GM18508 (cell line): Measurements from ENCODE around the gene CPT2.

Experiments used
- ATAC-seq: cut with Tn5 transposase; IDR thresholded peaks from one replicate; pipeline ENCODE4 v1.9.1; 2021; ENCODE audit warnings: moderate number of reproducible peaks; ENCODE audit not compliant: insufficient read depth, unreplicated experiment

CPT2 gene

GRCh38 chr1:53196485-53197290 lies at the start of gene CPT2:
CPT2 (plus strand) TSS chr1:53196824; CDS start chr1:53196944, 120 bp downstream.
- ATAC-seq, result peak; percentile 66

DNA sequence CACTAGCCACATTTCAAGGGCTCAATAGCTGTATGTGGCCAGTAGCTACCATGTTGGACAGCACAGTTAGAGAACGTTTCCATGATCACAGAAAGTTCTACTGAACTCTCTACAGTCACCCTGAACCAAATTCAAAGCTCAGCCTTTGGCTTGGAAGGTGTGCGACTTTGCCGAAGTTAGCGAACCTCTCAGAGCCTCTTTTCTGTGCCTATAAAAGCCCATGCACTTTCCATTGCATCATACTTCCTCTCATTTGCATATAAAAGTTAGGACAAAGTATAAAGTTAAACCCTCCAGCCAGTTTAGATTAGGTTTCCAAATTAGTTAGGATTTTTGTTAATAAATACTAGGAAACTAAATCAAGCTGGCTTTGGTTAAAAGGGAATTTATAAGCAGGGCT lies 49.5 kb upstream of the CPT2 start:
- ATAC-seq, result no peak

DNA sequence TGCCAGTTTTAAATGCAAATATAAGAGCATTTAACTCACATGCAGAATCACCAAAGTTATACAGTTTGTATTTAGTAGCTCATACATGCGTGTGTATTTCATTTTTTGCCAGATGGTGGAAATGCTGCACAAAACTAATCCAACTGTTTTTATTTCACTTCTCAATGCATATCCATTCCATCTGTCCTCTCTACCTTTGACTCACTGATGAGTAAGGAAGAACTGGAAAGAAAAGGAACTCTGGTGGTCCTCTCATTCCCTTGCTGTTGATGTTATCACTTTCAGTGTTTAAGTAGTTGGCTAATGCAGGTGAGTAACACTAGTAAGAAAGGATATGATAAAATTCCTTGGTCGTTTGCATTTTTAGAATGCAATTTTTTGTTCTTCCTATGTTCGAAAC lies 48.5 kb upstream of the CPT2 start:
- no peak for ATAC-seq

- no peak for ATAC-seq
These were observed 42.9 kb upstream of the CPT2 start for GRCh38 chr1:53153752-53154151.

GRCh38 chr1:53154859-53155438 lies 41.7 kb upstream of the CPT2 start:
- no peak for ATAC-seq

DNA sequence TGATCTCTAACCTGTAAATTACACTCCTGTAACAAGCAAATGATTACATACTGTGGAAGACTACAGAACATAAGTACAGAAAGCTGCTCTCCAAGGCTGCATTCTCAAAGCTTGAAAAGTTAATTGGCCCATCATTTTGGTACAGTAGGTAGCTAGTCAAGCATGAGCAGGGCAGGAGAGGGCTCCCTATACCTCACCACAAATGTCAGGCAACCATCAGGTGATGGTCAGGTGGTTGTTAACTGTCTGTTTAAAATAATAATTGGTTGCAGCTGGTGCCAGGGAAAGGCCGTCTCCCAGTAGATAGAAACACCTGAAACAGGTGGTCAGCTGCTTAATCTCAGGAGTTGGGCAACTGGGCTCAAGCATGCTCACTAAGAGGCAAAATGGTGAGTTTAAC lies 41.1 kb upstream of the CPT2 start:
- ATAC-seq, result no peak

DNA sequence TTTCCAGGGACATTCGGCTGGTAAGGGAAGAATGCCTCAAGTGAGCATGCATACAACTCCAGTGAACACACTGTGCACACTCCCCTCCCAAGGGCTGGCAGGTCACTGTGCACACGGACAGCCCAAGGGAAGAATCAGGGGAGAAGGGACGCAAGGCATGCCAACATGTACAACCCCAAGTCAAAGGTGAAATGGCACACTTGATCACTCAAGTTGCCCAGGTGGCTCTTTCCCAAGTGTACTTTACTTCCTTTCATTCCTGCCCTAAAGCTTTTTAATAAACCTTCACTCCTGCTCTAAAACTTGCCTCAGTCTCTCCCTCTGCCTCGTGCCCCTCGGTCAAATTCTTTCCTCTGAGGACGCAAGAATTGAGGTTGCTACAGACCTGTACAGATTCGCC lies 40.7 kb upstream of the CPT2 start:
- ATAC-seq, result no peak

- no peak for ATAC-seq
These were observed 39.8 kb upstream of the CPT2 start for GRCh38 chr1:53156783-53157182.

GRCh38 chr1:53158900-53159299 lies 37.7 kb upstream of the CPT2 start:
- no peak for ATAC-seq

- no peak for ATAC-seq
These were observed 35.7 kb upstream of the CPT2 start for GRCh38 chr1:53160924-53161378.

- ATAC-seq, result no peak
These were observed 34.0 kb upstream of the CPT2 start for GRCh38 chr1:53162621-53163020.

GRCh38 chr1:53163291-53163768 lies 33.3 kb upstream of the CPT2 start:
- ATAC-seq, result no peak

GRCh38 chr1:53165408-53165961 lies 31.1 kb upstream of the CPT2 start:
- ATAC-seq, result no peak

DNA sequence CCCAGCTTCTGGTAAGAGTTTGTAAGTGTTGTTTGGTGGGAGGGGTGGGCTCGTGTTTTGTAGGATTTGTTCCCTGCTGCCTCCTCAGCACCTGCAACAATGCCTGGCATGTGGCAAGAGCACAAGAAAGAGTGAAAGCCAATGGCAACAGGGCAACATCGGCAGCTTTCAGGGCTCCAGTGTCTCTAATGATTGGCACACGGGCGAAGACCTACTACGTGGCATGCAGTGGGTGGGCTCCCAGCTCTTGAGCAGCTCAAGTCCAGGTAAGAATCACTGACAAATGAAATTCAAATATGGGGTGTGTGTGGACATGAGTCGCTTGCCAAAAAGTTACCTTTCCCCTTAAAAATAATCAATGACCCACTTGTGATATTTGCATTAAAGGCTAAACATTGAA lies 30.3 kb upstream of the CPT2 start:
- no peak for ATAC-seq

- ATAC-seq, result no peak
These were observed 29.7 kb upstream of the CPT2 start for GRCh38 chr1:53166912-53167311.

DNA sequence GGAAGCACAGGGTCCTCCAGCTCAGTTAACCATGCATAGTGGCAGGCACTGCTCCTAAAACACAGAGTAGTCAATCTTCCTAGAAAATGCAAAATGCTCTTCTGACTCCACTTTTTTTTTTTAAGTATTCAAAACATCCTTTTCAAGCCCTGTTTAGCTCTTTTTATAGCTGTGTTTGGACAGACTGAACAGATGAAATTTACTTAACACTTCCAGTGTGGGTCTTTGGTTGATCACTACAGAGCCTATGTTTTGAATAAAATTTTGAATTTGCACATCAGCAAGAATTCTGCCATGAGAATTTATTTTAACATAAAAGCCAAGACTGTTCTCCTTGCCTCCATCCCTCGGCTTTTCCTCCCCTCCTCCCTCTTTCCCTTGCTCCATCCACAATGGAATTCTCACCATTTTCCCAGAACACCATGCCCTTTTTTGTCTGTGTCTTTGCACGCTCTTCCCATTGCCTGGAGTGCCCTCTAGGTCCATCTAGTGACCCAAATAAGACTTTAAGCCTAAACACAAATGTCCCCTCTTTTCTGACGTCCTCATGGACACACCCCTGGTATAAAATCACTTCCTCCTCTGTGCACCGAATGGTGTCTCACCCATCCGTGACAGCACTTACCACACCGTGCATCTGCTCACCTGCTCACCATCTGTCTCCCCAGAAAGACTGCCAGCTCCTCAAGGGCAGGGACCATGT lies 24.0 kb upstream of the CPT2 start:
- ATAC-seq, result no peak

DNA sequence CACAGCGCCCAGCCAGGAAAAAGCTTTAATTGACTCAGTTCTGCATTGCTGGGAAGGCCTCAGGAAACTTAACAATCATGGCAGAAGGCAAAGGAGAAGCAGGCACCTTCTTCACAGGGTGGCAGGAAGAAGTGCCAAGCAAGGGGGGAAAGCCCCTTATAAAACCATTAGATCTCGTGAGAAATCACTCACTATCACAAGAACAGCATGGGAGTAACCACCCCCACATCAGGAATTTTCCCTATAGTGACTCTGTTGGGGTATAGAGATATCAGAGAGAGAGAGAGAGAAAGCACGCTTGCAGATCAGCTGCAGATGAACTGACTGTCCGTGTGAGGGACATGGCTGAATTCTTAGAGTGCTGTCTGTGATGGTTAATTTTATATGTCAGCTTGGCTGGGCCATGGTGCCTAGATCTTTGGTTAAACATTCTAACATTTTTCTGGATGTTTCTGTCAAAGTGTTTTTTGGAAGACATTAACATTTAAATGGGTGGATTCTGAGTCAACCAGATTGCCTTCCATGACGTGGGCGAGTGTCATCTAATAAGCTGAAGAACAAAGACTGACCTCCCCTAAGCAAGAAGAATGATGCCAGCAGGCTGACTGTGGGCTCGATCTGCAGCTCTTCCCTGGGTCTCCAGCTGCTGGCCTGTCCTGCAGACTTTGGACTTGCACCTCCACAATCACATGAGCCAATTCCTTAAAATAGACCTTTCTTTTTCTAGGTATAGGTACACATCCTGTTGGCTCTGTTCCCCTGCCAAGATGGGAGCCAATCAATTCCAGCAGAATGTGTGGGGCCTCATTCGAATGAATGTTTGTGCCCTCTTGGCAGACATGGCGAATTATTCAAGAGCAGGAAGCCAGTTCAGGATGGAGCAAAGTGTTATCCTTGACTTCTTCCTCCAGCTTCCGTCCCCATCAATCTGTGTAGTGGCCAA lies 21.4 kb upstream of the CPT2 start:
- no peak for ATAC-seq

- no peak for ATAC-seq
These were observed 20.0 kb upstream of the CPT2 start for GRCh38 chr1:53176452-53177208.

DNA sequence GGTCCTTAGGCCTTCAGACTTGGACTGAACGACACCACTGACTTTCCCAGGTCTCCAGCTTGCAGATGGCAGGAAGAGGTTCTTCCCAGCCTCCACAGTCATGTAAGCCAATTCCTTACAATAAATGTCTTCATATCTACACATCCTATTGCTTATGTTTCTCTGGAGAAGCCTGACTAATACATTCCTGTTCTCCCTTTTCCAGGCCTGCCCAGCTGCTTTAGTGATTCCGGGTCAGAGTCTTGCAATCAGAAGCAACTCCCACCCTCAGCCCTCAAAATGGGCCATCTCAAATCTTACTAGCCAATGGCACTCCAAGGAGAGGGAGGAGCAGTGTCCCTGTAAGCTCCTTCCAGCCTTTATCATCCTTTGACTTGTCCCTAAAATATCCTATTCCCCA lies 16.4 kb upstream of the CPT2 start:
- no peak for ATAC-seq
